ENCODE results near the gene LRBA.

The LRBA gene

GRCh38 chr4:150855981-150856510 is 159.0 kb downstream of the LRBA start:
- no peak for DNase-seq

- DNase-seq = no peak
Measured at GRCh38 chr4:150854600-150854999, 160.5 kb downstream of the LRBA start.

GRCh38 chr4:150853882-150854281 is 161.2 kb downstream of the LRBA start:
- DNase-seq = no peak

GRCh38 chr4:150852216-150852615 is 162.9 kb downstream of the LRBA start:
- DNase-seq = peak; percentile 61

- no peak for DNase-seq
Measured at GRCh38 chr4:150849016-150849415, 166.1 kb downstream of the LRBA start.

GRCh38 chr4:150828159-150828558 is 186.9 kb downstream of the LRBA start:
- peak; percentile 73 for DNase-seq

- peak; percentile 21 for DNase-seq
Measured at GRCh38 chr4:150827226-150827625, 187.9 kb downstream of the LRBA start.

- no peak for DNase-seq
Measured at GRCh38 chr4:150826306-150826705, 188.8 kb downstream of the LRBA start.

- no peak for DNase-seq
Measured at GRCh38 chr4:150822407-150822806, 192.7 kb downstream of the LRBA start.

GRCh38 chr4:150821641-150822040 is 193.4 kb downstream of the LRBA start:
- no peak for DNase-seq

GRCh38 chr4:150820409-150820808 is 194.7 kb downstream of the LRBA start:
- DNase-seq = no peak

- peak; percentile 44 for DNase-seq
Measured at GRCh38 chr4:150818661-150819060, 196.4 kb downstream of the LRBA start.

GRCh38 chr4:150817804-150818528 is 197.1 kb downstream of the LRBA start:
- no peak for DNase-seq

- no peak for DNase-seq
Measured at GRCh38 chr4:150817017-150817416, 198.1 kb downstream of the LRBA start.

GRCh38 chr4:150816491-150816890 is 198.6 kb downstream of the LRBA start:
- no peak for DNase-seq

GRCh38 chr4:150814873-150815272 is 200.2 kb downstream of the LRBA start:
- no peak for DNase-seq

GRCh38 chr4:150805183-150806025 is 209.7 kb downstream of the LRBA start:
- no peak for DNase-seq

- no peak for DNase-seq
Measured at GRCh38 chr4:150801833-150802232, 213.3 kb downstream of the LRBA start.

- DNase-seq = no peak
Measured at GRCh38 chr4:150799207-150799606, 215.9 kb downstream of the LRBA start.

- DNase-seq = no peak
Measured at GRCh38 chr4:150794706-150795105, 220.4 kb downstream of the LRBA start.

- DNase-seq = no peak
Measured at GRCh38 chr4:150789864-150790263, 225.2 kb downstream of the LRBA start.

- DNase-seq = no peak
Measured at GRCh38 chr4:150784939-150785338, 230.1 kb downstream of the LRBA start.

GRCh38 chr4:150784305-150784704 is 230.8 kb downstream of the LRBA start:
- DNase-seq = no peak

- DNase-seq = no peak
Measured at GRCh38 chr4:150782921-150783320, 232.2 kb downstream of the LRBA start.

Measured in suppressor macrophage treated with lipopolysaccharide for 4 hours (primary cell).